HG03159 (cell line): ENCODE results near the gene TTF2.
"Not testable (repeated sequence)": the region's sequence is repeated elsewhere in the genome, so short reads cannot be mapped to it uniquely, and the experiment has no call there.

ENCODE experiments used
- ATAC-seq: cut with Tn5 transposase; IDR thresholded peaks from one replicate; pipeline ENCODE4 v1.9.1; 2021; ENCODE audit warnings: mild to moderate bottlenecking, moderate library complexity; ENCODE audit not compliant: unreplicated experiment

The TTF2 gene

GRCh38 chr1:117147856-117148588, 87.9 kb downstream of the TTF2 start:
- ATAC-seq, result no peak

DNA sequence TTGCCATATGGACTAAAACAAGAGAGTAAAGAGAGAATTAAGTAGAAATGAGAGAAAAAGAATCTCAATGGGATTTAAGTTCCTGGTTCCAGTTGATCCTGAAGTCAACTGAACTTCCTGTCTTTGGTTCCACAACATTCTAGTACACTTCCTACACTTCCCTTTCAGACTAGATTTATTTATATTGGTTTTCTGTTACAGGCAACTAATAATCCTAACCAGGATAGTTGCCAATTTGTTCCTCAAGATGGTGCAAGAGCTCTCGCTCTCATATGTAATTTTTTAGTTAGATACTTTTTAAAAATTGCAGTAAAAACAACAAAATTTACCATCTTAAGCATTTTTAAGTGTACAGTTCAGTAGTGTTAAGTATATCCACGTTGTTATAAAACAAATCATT, 90.2 kb downstream of the TTF2 start:
- no peak for ATAC-seq

DNA sequence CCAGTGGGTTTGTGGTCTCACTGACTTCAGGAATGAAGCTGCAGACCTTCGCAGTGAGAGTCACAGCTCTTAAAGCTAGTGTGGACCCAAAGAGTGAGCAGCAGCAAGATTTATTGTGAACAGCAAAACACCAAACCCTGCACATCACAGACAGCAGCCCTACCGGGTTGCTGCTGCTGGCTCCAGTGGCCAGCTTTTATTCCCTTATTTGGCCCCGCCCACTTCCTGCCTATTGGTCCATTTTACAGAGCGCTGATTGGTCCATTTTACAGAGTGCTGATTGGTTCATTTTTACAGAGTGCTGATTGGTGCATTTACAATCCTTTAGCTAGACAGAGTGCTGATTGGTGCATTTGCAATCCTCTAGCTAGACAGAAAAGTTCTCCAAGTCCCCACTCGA, 91.2 kb downstream of the TTF2 start:
- not testable (repeated sequence) for ATAC-seq
